IMR-90 (cell line): ENCODE data around the gene CD46. TPM values are rescaled to one million over a fixed set of nuclear protein-coding genes. Genes with fewer than 3 reads are reported as not detected.

ENCODE experiments used
- ATAC-seq: fragments of 200-7000 bp; cut with Tn5 transposase; 2 replicates; pipeline ENCODE4 v1.9.1; 2020; ENCODE audit warnings: low read depth, mild to moderate bottlenecking, moderate library complexity
- Bru-seq: library from RNA; stranded (reverse); fragments of 400-500 nt; gene quantifications from one replicate; lab custom pipeline; 2021; lab: Mats Ljungman, UMichigan
- BruChase-seq, 2 experiments: library from RNA; stranded (reverse); fragments of 400-500 nt; gene quantifications; one replicate each; lab custom pipeline; 2021; lab: Mats Ljungman, UMichigan
- BruUV-seq: library from RNA; stranded (reverse); fragments of 400-500 nt; replicated peaks from 2 replicates; lab custom pipeline; 2021; lab: Mats Ljungman, UMichigan
- CTCF ChIA-PET: fragments of 300-600 bp; formaldehyde crosslinking; extraction: SDS; loops from one replicate; lab custom pipeline; 2021; ENCODE audit warnings: antibody characterized with exemption; lab: Yijun Ruan, JAX
- POLR2A ChIA-PET: fragments of 300-600 bp; sonication (Branson Sonifier 250); formaldehyde crosslinking; loops from one replicate; lab custom pipeline; 2022; ENCODE audit warnings: antibody characterized with exemption; ENCODE audit not compliant: unreplicated experiment; lab: Charles Lee
- DNase-seq: peaks from one replicate; pipeline ENCODE4 v3.0.0; 2013
- H2AFZ ChIP-seq: replicated peaks from 2 replicates; pipeline ENCODE3; 2013; ENCODE audit warnings: low read length, mild to moderate bottlenecking; ENCODE audit not compliant: poor library complexity
- H2AK5ac ChIP-seq: 2 replicates; pipeline ENCODE4 v1.6.1; 2013; ENCODE audit warnings: low read depth, low read length, inconsistent platforms
- H2AK9ac ChIP-seq: replicated peaks from 2 replicates; pipeline ENCODE3; 2013; ENCODE audit warnings: mild to moderate bottlenecking, low read depth, low read length, moderate library complexity; ENCODE audit not compliant: poor library complexity
- H2BK120ac ChIP-seq: 2 replicates; pipeline ENCODE4 v1.6.1; 2013; ENCODE audit warnings: low read depth, low read length, inconsistent platforms
- H2BK15ac ChIP-seq: 3 replicates; pipeline ENCODE4 v1.6.1; 2013; ENCODE audit warnings: low read depth, low read length, inconsistent platforms
- H2BK20ac ChIP-seq: 2 replicates; pipeline ENCODE4 v1.6.1; 2013; ENCODE audit warnings: low read depth, mild to moderate bottlenecking, inconsistent platforms, low read length, moderate library complexity
- H2BK5ac ChIP-seq: 2 replicates; pipeline ENCODE4 v1.6.1; 2013; ENCODE audit warnings: mild to moderate bottlenecking, low read depth, low read length, inconsistent platforms; ENCODE audit not compliant: poor library complexity, severe bottlenecking
- H3K14ac ChIP-seq: replicated peaks from 2 replicates; pipeline ENCODE4 v1.6.1; 2013; ENCODE audit warnings: low read depth, low read length, inconsistent platforms
- H3K18ac ChIP-seq: 2 replicates; pipeline ENCODE4 v1.6.1; 2013; ENCODE audit warnings: low read depth, low read length, control low read depth
- H3K23ac ChIP-seq: 2 replicates; pipeline ENCODE4 v1.6.1; 2013; ENCODE audit warnings: low read depth, low read length, inconsistent platforms
- H3K27ac ChIP-seq: 2 replicates; pipeline ENCODE4 v1.5.1; 2013; ENCODE audit warnings: mild to moderate bottlenecking, control low read depth, low read length; ENCODE audit not compliant: insufficient read depth
- H3K27me3 ChIP-seq: 2 replicates; pipeline ENCODE4 v1.6.1; 2013; ENCODE audit warnings: low read length; ENCODE audit not compliant: control insufficient read depth, insufficient read depth
- H3K36me3 ChIP-seq: 2 replicates; pipeline ENCODE4 v1.6.1; 2013; ENCODE audit warnings: low read length, mixed read lengths; ENCODE audit not compliant: control insufficient read depth, insufficient read depth
- H3K4ac ChIP-seq: 2 replicates; pipeline ENCODE4 v1.6.1; 2013; ENCODE audit warnings: low read depth, low read length, inconsistent platforms
- H3K4me1 ChIP-seq: 2 replicates; pipeline ENCODE4 v1.6.1; 2013; ENCODE audit warnings: low read length, mixed read lengths; ENCODE audit not compliant: control insufficient read depth, insufficient read depth
- H3K4me2 ChIP-seq: 2 replicates; pipeline ENCODE4 v1.6.1; 2013; ENCODE audit warnings: low read depth, mild to moderate bottlenecking, control low read depth, low read length, moderate library complexity
- H3K4me3 ChIP-seq: 2 replicates; pipeline ENCODE4 v1.5.1; 2013; ENCODE audit warnings: low read depth, mild to moderate bottlenecking, control low read depth, low read length, moderate library complexity; ENCODE audit not compliant: insufficient read depth
- H3K56ac ChIP-seq: 2 replicates; pipeline ENCODE4 v1.6.1; 2013; ENCODE audit warnings: low read length, inconsistent platforms; ENCODE audit not compliant: insufficient read depth; ENCODE audit errors: extremely low read depth
- H3K79me1 ChIP-seq, 2 experiments: 2 replicates each; pipeline ENCODE4 v1.6.1; 2013; ENCODE audit warnings: low read length in 2 of 2, inconsistent platforms in 1 of 2, low read depth in 1 of 2
- H3K9ac ChIP-seq: 2 replicates; pipeline ENCODE4 v1.6.1; 2013; ENCODE audit warnings: low read depth, low read length, control low read depth
- H3K9me1 ChIP-seq: 2 replicates; pipeline ENCODE4 v1.6.1; 2013; ENCODE audit warnings: low read length, inconsistent platforms; ENCODE audit not compliant: insufficient read depth
- H3K9me3 ChIP-seq: 2 replicates; pipeline ENCODE4 v1.6.1; 2013; ENCODE audit warnings: low read length; ENCODE audit not compliant: control insufficient read depth, insufficient read depth
- H4K20me1 ChIP-seq: 2 replicates; pipeline ENCODE4 v1.6.1; 2013; ENCODE audit warnings: low read length, inconsistent platforms; ENCODE audit not compliant: insufficient read depth
- H4K5ac ChIP-seq: 2 replicates; pipeline ENCODE4 v1.6.1; 2013; ENCODE audit warnings: mild to moderate bottlenecking, low read depth, low read length, control low read depth
- H4K8ac ChIP-seq, 2 experiments: 2 replicates each; pipeline ENCODE4 v1.6.1; 2013; ENCODE audit warnings: low read depth in 2 of 2, low read length in 2 of 2, control low read depth in 1 of 2, inconsistent platforms in 1 of 2
- H4K91ac ChIP-seq: 2 replicates; pipeline ENCODE4 v1.6.1; 2013; ENCODE audit warnings: low read depth, low read length, inconsistent platforms; ENCODE audit not compliant: insufficient read depth
- BHLHE40 ChIP-seq: fragments of 150-350 bp; IDR thresholded peaks from 2 replicates; pipeline ENCODE4 v1.6.1; 2016; ENCODE audit warnings: mild to moderate bottlenecking, low read depth, low read length
- CEBPB ChIP-seq: IDR thresholded peaks from 2 replicates; pipeline ENCODE4 v1.6.1; 2012; ENCODE audit warnings: low read depth, low read length, improper control_type of control experiment
- CHD1 ChIP-seq: IDR thresholded peaks from 2 replicates; pipeline ENCODE4 v1.6.1; 2012; ENCODE audit warnings: low read depth, low read length, improper control_type of control experiment
- ELK1 ChIP-seq: fragments of 150-350 bp; IDR thresholded peaks from 2 replicates; pipeline ENCODE4 v1.6.1; 2016; ENCODE audit warnings: low read depth, mild to moderate bottlenecking, low read length, moderate library complexity, borderline replicate concordance
- FOS ChIP-seq: fragments of 150-350 bp; IDR thresholded peaks from 2 replicates; pipeline ENCODE4 v1.6.1; 2016; ENCODE audit warnings: low read depth, low read length
- MAFK ChIP-seq: IDR thresholded peaks from 2 replicates; pipeline ENCODE4 v1.6.1; 2012; ENCODE audit warnings: low read depth, low read length, improper control_type of control experiment
- MXI1 ChIP-seq: IDR thresholded peaks from 2 replicates; pipeline ENCODE4 v1.6.1; 2012; ENCODE audit warnings: low read depth, mild to moderate bottlenecking, low read length, moderate library complexity, borderline replicate concordance
- NFE2L2 ChIP-seq: fragments of 150-350 bp; IDR thresholded peaks from 2 replicates; pipeline ENCODE4 v1.6.1; 2016; ENCODE audit warnings: low read depth, mild to moderate bottlenecking, low read length
- RAD21 ChIP-seq: IDR thresholded peaks from 2 replicates; pipeline ENCODE4 v1.6.1; 2012; ENCODE audit warnings: low read length, improper control_type of control experiment
- RCOR1 ChIP-seq: IDR thresholded peaks from 2 replicates; pipeline ENCODE4 v1.6.1; 2012; ENCODE audit warnings: mild to moderate bottlenecking, low read length, improper control_type of control experiment; ENCODE audit not compliant: insufficient replicate concordance
- RFX5 ChIP-seq: IDR thresholded peaks from 2 replicates; pipeline ENCODE4 v1.8.0; 2012; ENCODE audit warnings: low read depth, mild to moderate bottlenecking, low read length, moderate library complexity
- SMC3 ChIP-seq: fragments of 150-350 bp; IDR thresholded peaks from 2 replicates; pipeline ENCODE4 v1.6.1; 2016; ENCODE audit warnings: low read depth, mild to moderate bottlenecking, antibody characterized with exemption, low read length, moderate library complexity
- USF2 ChIP-seq: fragments of 150-350 bp; IDR thresholded peaks from 2 replicates; pipeline ENCODE4 v1.6.1; 2017; ENCODE audit warnings: mild to moderate bottlenecking, antibody characterized with exemption, low read length, low read depth
- WGBS, 2 experiments: methylation state at CpG; one replicate each; pipeline versions ENCODE4 v1.1.5 to v1.1.7; 2013; ENCODE audit warnings: missing lambda C conversion rate in 2 of 2; ENCODE audit not compliant: insufficient read length in 1 of 2; ENCODE audit errors: extremely low coverage in 2 of 2; 5-methylcytosine and 5-hydroxymethylcytosine counted together
- dilution Hi-C: fragments of 300-500 bp; cut with HindIII; formaldehyde crosslinking; loops from one replicate; pipeline ENCODE4 v1.14.3; 2018; ENCODE audit warnings: low sequenced_read_pairs; ENCODE audit not compliant: unreplicated experiment
- in situ Hi-C: fragments of 300-500 bp; cut with MboI; formaldehyde crosslinking; loops from 3 replicates; pipeline ENCODE4 v1.14.3; 2019; ENCODE audit warnings: low sequenced_read_pairs, inconsistent platforms, mixed read lengths
- intact Hi-C: fragments of 100-400 bp; cut with micrococcal nuclease; formaldehyde crosslinking; loops from 2 replicates; pipeline ENCODE4 v1.10.0; 2022
- long read RNA-seq: library from polyadenylated mRNA; unstranded; transcript quantifications from one replicate; pipeline ENCODE4 v2.0.0, GENCODE V29; 2021; ENCODE audit not compliant: unreplicated experiment
- polyA plus RNA-seq, 3 experiments: library from polyadenylated mRNA; depleted of rRNA; stranded (reverse); fragments of >200 nt; gene quantifications; 2 replicates each; pipeline ENCODE4 v1.2.3, GENCODE V29; 2012; ENCODE audit warnings: low replicate concordance in 1 of 3
- total RNA-seq: library from RNA; depleted of rRNA; stranded (reverse); fragments of >200 nt; gene quantifications from 2 replicates; pipeline ENCODE4 v1.2.3, GENCODE V29; 2012; rRNA removed

The CD46 gene
- total RNA-seq (37.1 and 76.1 TPM in 2 replicates), polyA plus RNA-seq (2012; rRNA removed) (57.7 and 82.0 TPM in 2 replicates), Bru-seq, nascent RNA (percentile 83 among the genes with signal in this experiment), BruChase-seq, experiment 1, labeled RNA remaining after a 6-hour chase (percentile 85 among the genes with signal in this experiment), BruChase-seq, experiment 2, labeled RNA remaining after a 2-hour chase (percentile 91 among the genes with signal in this experiment)
- 14.1 and 15.1 TPM in 2 replicates for polyA plus RNA-seq (2012; cell fraction: cytosol; rRNA removed)
- 31.9 and 303 TPM in 2 replicates for polyA plus RNA-seq (2012; cell fraction: nucleus; rRNA removed; ENCODE audit: low replicate concordance)
- long read RNA-seq, transcript CD46-203 (12 exons, 3,233 nt), result minor isoform, 40 of 221 reads
- long read RNA-seq, transcript CD46-207 (12 exons, 3,281 nt), result minor isoform, 33 of 221 reads
- long read RNA-seq, transcript CD46-208 (13 exons, 3,326 nt), result major isoform, 59 of 221 reads
- long read RNA-seq, transcript CD46-204 (11 exons, 3,188 nt), result minor isoform, 28 of 221 reads
- long read RNA-seq, partial matches to known transcripts, result 20 of 221 reads
- long read RNA-seq, other reads (novel, unspliced or antisense), result 30 of 221 reads

GRCh38 chr1:207751790-207752455 lies at the start of gene CD46:
Gene CD46, plus strand, starts transcription at chr1:207752054. Its CDS starts 159 bp downstream, at chr1:207752213.
- CTCF ChIA-PET, result interaction anchor here (0.6 kb wide), 2 partner anchors 54 to 166 kb away, joined by 3 to 6 read pairs; no protein-coding TSS in a partner anchor
- H2BK5ac ChIP-seq, result peak within 1 kb of the TSS; percentile 29
- POLR2A ChIA-PET, result interaction anchor here (0.6 kb wide), 2 partner anchors 36 to 686 kb away, joined by 3 read pairs; no protein-coding TSS in a partner anchor
- TF ChIP-seq USF2, result peak; percentile 97
- no peak for TF ChIP-seq MAFK
- no peak for TF ChIP-seq CEBPB
- TF ChIP-seq MXI1, result peak; percentile 67; the same call in 1 of the 2 replicates
- peak; percentile 18; the same call in 1 of the 2 replicates for TF ChIP-seq FOS
- TF ChIP-seq ELK1, result no peak
- no peak for TF ChIP-seq CHD1
- no peak for TF ChIP-seq BHLHE40
- TF ChIP-seq RFX5, result no peak
- TF ChIP-seq SMC3, result no peak
- no peak for TF ChIP-seq RCOR1
- TF ChIP-seq RAD21, result no peak
- TF ChIP-seq NFE2L2, result no peak

More at GRCh38 chr1:207751790-207752455, at the start of gene CD46:
- ATAC-seq (peak; percentile 99), DNase-seq (peak; percentile 85)
- Histone ChIP-seq H3K14ac (peak within 1 kb of the TSS; percentile 81), H3K27me3 (no peaks in the 10 kb centered on the region), H3K9me1 (peaks cover 3% of the 10 kb centered on the region; the same call in 1 of the 2 replicates), H4K20me1 (peaks cover 37% of the 10 kb centered on the region), H2AFZ (peak within 1 kb of the TSS; percentile 93), H2AK9ac (peak within 1 kb of the TSS; percentile 83), H4K8ac (peak within 1 kb of the TSS; percentile 94 to 95), H3K18ac (no peak within 1 kb of the TSS), H3K4ac (peak within 1 kb of the TSS; percentile 88), H3K9me3 (no peaks in the 10 kb centered on the region), H3K9ac (peak within 1 kb of the TSS; percentile 80), H3K56ac (peak within 1 kb of the TSS; percentile 61; the same call in 1 of the 2 replicates), H2BK20ac (no peak within 1 kb of the TSS; the same call in 1 of the 2 replicates), H3K4me3 (peak within 1 kb of the TSS; percentile 79), H2BK120ac (peak within 1 kb of the TSS; percentile 35; the same call in 1 of the 2 replicates), H2BK15ac (no peak within 1 kb of the TSS; the same call in 2 of the 3 replicates), H3K79me1 (peaks cover 15 to 44% of the 10 kb centered on the region in 2 experiments), H3K4me1 (peaks cover 4% of the 10 kb centered on the region; the same call in 1 of the 2 replicates), H3K23ac (peak within 1 kb of the TSS; percentile 94), H2AK5ac (peak within 1 kb of the TSS; percentile 50; the same call in 1 of the 2 replicates), H4K5ac (peak within 1 kb of the TSS; percentile 82), H3K27ac (peak within 1 kb of the TSS; percentile 70), H3K36me3 (no peaks in the 10 kb centered on the region), H4K91ac (peak within 1 kb of the TSS; percentile 57), H3K4me2 (peak within 1 kb of the TSS; percentile 69)
- 0% methylated on average over 9 of the region's 55 CpGs; no CpG with 5 or more reads in 1 of the 2 experiments for whole genome bisulfite sequencing, 2 experiments
- in situ Hi-C loops, result no loop called here
- no TSS peak for BruUV-seq
- intact Hi-C loops, result no loop called here
- dilution Hi-C loops, result no loop called here
